ENCODE results near the gene MUC2.
A peak's percentile ranks its signal among the peaks of the same experiment; 100 is the strongest.

The MUC2 gene

DNA sequence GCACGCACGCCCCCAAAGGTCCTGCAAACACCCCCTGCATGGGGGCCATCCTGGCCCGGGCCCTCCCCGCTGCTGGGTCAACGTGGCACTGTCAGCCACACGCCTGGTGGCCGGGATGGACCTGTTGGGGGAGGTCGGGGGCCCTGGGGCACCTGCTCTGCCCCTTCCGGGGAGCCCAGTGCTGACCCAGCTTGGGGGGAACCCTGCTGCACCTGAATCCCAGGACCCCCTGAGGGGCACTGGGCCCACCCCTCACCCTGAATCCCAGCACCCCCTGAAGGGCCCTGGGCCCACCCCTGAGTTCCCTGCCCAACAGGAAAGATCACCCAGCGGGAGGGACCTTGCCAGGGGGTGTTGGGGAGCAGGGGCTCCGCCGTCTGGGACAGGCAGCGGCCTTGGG, 37.7 kb upstream of the MUC2 start:
- no peak for DNase-seq

- DNase-seq, result no peak
Observed at GRCh38 chr11:1037506-1038055, 37.1 kb upstream of the MUC2 start.

GRCh38 chr11:1038361-1038760, 36.3 kb upstream of the MUC2 start:
- DNase-seq, result no peak

GRCh38 chr11:1038921-1039320, 35.8 kb upstream of the MUC2 start:
- DNase-seq, result no peak

DNA sequence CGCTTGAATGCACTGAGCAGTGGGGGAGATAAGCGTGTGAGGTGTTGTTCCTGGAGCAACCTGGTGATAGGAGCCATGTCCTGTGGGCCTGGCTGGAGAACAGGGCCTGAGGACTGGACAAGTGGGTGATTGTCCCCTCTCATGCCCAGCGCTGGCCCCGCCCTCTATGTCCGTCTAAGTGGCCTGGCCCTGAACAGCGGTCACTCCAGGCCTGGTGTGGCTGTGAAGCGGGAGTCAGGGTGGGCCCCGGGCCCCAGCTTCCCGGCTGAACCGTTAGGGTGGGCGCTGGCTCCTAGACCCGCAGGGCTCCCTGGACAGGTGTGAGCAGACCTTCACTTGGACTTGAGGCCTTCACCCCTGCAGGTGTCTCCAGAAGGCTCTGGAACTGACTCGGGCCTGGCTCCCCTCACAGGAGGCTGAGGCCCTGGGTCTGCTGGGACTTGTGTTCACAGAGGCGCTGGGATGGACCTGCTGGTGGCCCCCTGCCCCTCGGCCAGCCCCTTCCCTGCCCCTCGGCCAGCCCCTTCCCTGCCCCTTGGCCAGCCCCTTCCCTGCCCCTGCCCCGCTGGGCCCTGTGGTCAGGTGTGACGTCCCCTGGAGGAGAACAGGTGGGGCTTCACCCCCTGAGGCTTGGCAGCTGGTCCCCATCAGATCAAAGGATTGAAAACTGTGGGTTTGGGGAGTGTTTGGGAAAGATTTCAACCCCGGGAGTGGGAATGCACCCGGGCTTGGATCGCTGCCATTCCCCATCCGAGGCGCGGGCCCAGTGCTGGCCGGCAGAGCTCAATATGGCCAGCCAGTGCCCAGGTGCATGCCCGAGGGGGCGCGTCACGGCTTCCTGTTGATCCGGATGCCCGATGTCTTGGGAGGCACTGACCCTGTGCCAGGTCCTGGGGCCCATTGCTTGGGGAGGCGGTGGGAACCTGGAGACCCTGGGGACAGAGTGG, 34.9 kb upstream of the MUC2 start:
- DNase-seq, result no peak

DNA sequence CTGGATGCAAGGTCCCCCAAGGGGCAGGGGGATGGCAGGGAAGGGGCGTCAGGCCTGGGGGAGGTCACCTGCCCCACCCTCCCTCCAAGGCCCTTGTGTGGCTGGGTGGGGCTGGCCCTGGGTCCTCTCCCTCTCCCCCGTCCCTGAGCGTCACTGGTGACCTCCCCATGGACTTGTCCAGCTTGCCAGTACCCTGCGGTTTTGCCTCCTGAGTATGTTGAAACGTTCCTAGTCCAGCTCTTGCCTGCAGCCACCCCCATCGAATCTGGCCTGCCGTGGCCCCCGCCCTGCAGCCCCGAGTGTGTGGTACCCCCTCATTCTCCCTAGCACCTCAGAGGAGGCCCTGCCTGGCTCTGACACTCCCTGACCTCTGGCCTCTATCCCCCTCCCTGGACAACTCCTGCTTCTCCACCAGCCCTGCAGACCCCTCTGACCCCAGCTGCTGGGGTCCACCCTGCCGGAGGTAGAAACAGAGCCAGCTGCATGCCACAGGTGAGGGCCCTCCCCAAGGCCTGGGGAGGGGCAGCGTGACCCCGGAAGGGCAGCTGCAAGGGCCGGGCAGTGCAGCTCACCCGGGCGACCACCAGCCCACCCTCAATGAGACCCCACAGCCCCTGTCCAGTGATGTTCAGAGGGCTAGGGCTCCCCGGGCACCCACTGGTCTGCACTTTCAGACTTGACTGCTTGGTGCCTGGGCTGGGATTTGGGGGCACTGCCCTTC, 34.1 kb upstream of the MUC2 start:
- no peak for DNase-seq

DNA sequence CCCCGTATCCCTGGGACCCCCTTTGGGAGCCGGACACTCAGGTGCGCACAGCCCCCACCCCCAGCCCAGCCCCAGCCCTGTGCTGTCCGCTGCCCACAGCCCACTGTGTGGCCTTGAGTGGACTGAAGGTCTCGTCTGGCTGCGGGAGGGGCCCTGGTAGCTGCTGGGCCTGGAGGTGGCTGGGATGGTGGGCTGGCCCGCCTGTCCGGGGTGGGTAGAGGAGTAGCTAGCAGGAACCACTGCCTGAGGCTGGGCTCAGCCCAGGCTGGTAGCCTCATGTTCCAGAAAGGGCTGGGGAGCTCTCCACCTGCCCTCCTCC, 33.6 kb upstream of the MUC2 start:
- no peak for DNase-seq

- no peak for DNase-seq
Observed at GRCh38 chr11:1041471-1041870, 33.2 kb upstream of the MUC2 start.

DNA sequence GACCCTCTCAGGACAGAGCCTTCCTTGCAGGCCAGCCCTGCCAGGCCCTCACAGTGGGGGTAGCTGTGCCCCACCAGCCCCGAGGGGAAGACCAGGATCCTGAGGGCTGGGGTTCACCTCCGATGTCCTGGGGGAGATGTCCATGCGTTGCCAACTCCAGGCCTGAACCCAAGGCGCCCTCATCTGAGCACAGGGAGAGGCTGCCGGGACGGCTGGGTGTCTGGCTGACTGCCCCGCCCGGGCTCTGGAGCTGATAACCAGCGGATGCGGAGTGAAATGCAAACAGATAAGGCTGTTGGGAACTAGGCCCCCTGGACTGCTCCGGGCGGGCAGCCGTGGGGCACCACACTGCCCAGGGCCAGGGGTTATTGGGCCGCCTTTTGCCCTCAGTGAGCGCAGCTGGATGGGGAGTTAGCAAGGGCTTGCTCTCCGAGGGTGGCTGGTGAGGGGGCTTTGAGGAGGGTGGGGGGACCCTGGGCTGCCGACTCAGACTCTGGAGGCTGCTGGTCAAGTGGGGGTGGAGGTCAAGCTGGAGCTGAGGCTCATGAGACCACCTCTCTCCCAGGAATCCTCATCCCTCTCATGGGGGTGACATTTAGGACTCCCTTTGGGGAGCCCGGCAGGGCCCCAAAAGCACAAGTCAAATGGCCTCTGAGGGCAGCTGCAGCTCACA, 32.6 kb upstream of the MUC2 start:
- no peak for DNase-seq

DNA sequence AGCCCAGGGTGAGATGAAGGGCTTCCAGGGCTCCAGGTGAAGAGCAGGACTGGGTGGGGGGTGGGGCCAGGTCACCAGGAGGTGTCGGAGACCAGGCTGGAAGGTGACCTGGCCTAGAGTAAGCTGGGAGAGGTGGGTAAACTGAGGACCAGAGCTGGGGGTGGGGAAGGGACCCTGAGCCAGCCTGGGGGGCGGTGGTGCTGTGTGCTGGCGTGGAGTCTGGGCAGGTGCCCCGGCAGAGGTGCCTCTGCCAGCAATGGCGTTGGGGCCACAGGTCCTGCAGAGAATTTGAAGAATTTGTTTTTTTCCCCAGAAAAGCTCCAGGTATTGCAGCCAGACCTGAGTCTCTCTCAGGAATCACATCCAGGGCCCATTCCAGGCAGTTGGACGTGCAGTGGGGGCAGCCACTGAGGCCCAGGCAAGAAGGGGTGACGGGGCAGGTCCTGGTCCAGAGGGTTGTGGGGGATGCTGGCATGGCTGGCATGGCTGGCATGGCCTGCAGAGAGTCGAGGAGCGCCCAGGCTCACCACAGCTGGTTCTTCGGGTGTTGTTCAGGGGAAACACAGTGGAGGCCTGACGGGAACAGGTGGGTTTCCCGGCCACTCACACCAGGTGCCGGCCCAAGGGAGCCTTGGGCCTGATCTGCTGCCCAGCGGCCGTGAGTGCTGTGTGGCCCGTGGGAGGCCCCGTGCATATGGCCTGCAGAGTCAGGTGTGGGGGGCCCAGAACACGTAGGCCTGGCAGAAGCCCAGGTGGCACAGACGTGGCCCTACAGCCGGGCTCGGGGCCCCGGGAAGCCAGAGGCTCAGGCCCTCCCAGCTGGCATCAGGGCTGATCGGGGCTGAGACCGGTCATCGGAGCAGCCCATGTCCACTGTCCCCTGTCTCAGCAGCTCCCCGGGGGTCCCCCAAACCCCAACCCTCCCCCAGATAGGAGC, 31.8 kb upstream of the MUC2 start:
- no peak for DNase-seq

DNA sequence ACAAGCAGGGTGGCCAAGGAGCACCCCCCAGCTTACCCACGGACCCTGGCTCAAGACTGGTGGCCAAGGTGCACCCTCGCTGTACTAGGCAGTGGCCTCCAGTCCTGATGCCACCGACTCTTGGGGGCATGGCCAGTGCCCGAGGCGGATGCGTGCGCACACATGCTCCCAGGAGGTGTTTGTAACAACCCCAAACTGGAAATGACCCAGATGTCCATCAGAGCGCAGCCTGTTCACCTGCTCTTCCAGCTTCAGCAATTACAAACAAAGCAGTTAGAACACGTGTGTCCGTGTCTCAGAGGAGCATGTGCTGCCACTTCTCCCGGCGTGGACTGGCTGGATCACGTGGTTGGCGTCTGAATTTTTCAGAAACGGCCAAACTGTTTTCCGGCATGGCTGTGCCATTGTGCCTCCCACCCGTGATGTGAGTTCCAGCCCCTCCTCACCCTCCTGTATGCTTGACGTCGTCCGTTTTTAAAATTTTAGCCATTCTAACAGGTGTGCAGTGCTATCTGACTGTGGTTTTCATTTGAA, 31.0 kb upstream of the MUC2 start:
- DNase-seq, result no peak

DNA sequence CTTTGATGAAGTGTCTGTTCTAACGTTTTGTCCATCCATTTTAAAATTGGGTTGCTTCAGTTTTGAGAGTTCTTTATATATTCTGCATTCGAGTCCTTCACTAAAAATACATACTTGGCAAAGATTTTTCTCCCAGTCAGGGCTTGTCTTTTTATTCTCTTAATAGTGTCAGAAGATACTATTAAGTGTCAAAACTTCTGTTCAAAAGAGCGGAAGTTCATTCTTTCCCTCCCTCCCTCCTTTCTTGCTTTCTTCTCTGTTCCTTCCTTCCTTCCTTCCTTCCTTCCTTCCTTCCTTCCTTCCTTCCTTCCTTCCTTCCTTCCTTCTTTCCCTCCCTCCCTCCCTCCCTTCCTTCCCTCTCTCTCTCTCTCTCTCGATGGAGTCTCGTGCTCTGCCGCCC, 30.5 kb upstream of the MUC2 start:
- DNase-seq, result no peak

DNA sequence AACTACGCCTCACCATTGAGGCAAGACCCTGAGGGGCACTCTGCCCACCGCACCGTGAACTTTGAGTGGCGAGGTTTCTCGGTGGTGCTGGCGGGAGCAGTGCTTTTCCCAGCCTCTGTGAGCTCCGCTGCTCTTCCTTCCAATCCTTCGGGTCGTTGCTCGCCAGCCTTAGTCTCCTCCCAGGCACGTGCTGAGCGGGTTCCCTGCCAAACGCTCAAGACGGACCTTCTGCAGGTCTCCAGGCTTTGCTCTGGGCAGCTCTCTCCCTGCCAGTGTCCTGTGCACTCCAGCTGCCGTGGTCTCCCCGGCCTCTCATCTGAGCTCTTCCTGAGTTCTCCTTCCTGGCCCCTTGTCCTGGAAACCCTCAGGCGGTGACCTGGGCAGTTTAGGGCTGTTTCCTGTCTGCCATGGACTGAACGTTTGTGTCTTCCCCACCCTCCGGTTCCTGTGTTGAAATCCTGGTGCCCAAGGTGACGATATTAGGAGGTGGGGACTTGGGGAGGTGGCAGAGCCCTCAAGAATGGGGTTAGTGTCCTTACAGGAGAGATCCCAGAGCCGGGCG, 27.0 kb upstream of the MUC2 start:
- DNase-seq, result no peak

GRCh38 chr11:1048375-1049070, 26.2 kb upstream of the MUC2 start:
- no peak for DNase-seq

DNA sequence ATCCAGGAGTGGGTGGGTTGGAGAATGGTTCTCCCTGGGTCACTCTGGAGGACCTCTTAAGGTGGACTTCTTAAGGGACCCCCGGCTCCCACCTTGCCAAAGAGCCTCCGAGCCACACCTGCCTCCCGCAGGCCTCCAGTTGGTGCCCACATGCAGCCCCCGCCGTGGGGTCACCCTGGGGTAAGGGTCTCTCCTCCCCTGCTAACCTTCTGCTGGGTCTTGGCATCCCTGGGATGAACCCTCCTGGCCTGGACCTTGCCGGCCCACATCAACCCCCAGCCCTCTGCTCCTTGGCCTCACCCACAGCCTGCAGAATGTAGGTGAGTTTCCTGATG, 25.6 kb upstream of the MUC2 start:
- DNase-seq, result no peak

- DNase-seq, result no peak
Observed at GRCh38 chr11:1049431-1049891, 25.2 kb upstream of the MUC2 start.

- DNase-seq, result no peak
Observed at GRCh38 chr11:1049911-1050580, 24.6 kb upstream of the MUC2 start.

- DNase-seq, result peak; percentile 65
Observed at GRCh38 chr11:1050581-1051355, 23.9 kb upstream of the MUC2 start.

DNA sequence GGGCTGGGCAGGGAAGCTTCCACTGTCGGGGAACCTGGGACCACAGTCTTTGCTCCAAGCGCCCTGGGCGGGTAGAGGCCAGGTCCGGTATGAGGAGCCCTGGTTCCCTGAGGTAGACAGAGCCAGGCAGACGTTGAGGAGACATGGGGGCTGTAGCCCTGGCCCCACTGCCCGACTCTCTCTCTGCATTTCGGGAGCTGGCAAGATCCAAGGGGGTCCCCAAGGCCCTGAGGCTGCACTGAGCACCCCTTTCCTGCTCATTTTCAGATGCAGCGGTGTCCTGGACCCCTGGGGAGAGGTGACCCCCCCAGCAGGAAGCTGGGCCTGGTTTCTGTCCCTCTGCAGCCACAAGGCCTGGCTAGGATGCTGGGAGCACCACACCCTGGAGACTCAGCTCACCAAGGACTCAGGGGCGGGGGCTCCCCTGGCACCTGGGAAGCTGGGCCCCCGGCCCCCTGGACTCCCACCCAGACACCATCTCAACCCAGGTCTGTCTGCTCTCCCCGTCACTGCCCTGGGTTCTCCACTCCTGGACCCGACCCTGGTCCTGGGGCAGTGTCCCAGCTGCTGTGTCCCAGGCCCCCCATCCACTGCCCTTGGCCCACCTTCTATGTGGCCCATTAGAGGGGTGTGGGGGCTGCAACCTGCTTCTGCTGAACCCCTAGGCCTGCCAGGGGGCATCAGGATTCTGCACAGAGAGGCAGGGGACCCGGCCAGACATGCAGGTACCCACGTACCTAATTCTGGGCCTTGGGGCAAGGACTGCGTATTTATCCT, 23.1 kb upstream of the MUC2 start:
- DNase-seq, result no peak
